Upper lobe of right lung (tissue), 1 donor: ENCODE results near the gene CYFIP1. TPM values are rescaled to one million over a fixed set of nuclear protein-coding genes. Genes with fewer than 3 reads are reported as not detected.
A peak's percentile ranks its signal among the peaks of the same experiment; 100 is the strongest.

Experiments
- ATAC-seq: fragments of 200-7000 bp; cut with Tn5 transposase; one replicate; pipeline ENCODE4 v1.9.1; 2020; ENCODE audit warnings: mild to moderate bottlenecking, moderate library complexity
- DNase-seq: peaks from one replicate; pipeline ENCODE4 v3.0.0-alpha.2; 2020
- H3K27ac ChIP-seq: fragments of 200-600 bp; one replicate; pipeline ENCODE4 v1.8.0; 2022
- H3K27me3 ChIP-seq: fragments of 200-600 bp; one replicate; pipeline ENCODE4 v1.8.0; 2022; ENCODE audit warnings: mild to moderate bottlenecking
- H3K36me3 ChIP-seq: fragments of 200-600 bp; one replicate; pipeline ENCODE4 v1.8.0; 2022
- H3K4me1 ChIP-seq: fragments of 200-600 bp; one replicate; pipeline ENCODE4 v1.8.0; 2022
- H3K4me3 ChIP-seq: fragments of 200-600 bp; one replicate; pipeline ENCODE4 v1.8.0; 2022; ENCODE audit warnings: mild to moderate bottlenecking
- H3K9me3 ChIP-seq: fragments of 200-600 bp; one replicate; pipeline ENCODE4 v1.8.0; 2022
- CTCF ChIP-seq: fragments of 200-600 bp; IDR thresholded peaks from one replicate; pipeline ENCODE4 v1.8.0; 2022; ENCODE audit warnings: antibody characterized with exemption
- intact Hi-C: fragments of 100-400 bp; cut with DNase I; formaldehyde crosslinking; loops from one replicate; pipeline ENCODE4 v1.11.0; 2022
- total RNA-seq: library from RNA; stranded (reverse); fragmentation: NEBNext Ultra II Directional; extraction: Animal tissue kit (Norgen Biotek cat#: 25700); gene quantifications from one replicate; pipeline ENCODE4 v1.2.1, GENCODE V29; 2021
- donor health status: DM: no; HTN: yes; CAD: no; lungs with severe emphysema.

The CYFIP1 gene
- total RNA-seq, 1 donor from 2014 or later, result 139 TPM

DNA sequence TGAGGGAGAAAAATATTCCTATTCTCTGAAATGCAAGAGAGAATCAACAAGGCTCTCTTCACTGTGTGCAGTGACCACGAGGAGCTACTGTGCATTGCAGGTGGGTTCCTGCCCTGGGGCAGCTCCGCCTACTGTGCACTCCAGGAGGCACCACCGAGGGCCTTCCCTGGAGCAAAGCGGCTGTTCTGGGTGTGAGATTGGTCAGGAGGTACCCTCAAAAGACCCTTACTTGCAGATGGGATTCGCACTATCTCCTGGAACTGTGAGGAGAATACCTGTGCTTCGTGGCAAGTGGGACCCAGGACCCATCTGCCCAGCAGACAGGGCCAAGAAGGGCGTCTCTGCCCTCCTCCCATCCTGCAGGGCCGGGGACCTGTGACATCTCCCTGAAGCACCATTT is 68.9 kb downstream of the CYFIP1 start:
- TF ChIP-seq CTCF, result no peak
- H3K9me3 ChIP-seq, result no peaks in the 10 kb centered on the region
- H3K4me3 ChIP-seq, result no peak overlapping the region
- H3K36me3 ChIP-seq, result peaks cover 94% of the 10 kb centered on the region
- no peaks in the 10 kb centered on the region for H3K4me1 ChIP-seq
- no peak overlapping the region for H3K27ac ChIP-seq
- DNase-seq, result no peak
- no peaks in the 10 kb centered on the region for H3K27me3 ChIP-seq
- ATAC-seq, result no peak
- intact Hi-C loops, result loop anchor here (10.0 kb wide), 1 partner anchor 93 kb away; no protein-coding TSS in a partner anchor

DNA sequence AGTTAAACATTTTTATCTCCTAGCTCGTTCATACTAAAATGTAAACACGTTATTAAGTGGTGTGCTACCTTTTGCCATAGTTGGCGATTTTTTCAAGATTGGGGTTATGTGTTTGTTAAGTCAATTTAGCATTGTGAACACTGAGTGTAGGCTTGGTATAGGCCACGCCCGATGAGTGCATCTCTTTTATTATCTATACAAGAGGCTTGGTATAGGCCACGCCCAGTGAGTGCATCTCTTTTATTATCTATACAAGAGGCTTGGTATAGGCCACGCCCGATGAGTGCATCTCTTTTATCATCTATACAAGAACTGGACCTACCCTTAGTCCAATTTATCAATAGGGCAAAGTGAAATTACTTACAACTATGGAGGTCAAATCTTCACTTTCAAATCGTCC is 71.3 kb downstream of the CYFIP1 start:
- Histone ChIP-seq H3K4me1 (no peaks in the 10 kb centered on the region), H3K36me3 (peaks cover 89% of the 10 kb centered on the region), H3K4me3 (no peak overlapping the region), H3K27me3 (no peaks in the 10 kb centered on the region), H3K9me3 (no peaks in the 10 kb centered on the region), H3K27ac (no peak overlapping the region)
- ATAC-seq (no peak), DNase-seq (no peak)
- TF ChIP-seq CTCF, result no peak
- intact Hi-C loops, result no loop called here

- H3K4me1 ChIP-seq, result no peaks in the 10 kb centered on the region
- H3K27ac ChIP-seq, result no peak overlapping the region
- peaks cover 93% of the 10 kb centered on the region for H3K36me3 ChIP-seq
- no peaks in the 10 kb centered on the region for H3K27me3 ChIP-seq
- no peaks in the 10 kb centered on the region for H3K9me3 ChIP-seq
- no peak for DNase-seq
- H3K4me3 ChIP-seq, result no peak overlapping the region
- no peak for TF ChIP-seq CTCF
- no peak for ATAC-seq
- intact Hi-C loops, result no loop called here
Measured at GRCh38 chr15:22907161-22907950, 72.8 kb downstream of the CYFIP1 start.

DNA sequence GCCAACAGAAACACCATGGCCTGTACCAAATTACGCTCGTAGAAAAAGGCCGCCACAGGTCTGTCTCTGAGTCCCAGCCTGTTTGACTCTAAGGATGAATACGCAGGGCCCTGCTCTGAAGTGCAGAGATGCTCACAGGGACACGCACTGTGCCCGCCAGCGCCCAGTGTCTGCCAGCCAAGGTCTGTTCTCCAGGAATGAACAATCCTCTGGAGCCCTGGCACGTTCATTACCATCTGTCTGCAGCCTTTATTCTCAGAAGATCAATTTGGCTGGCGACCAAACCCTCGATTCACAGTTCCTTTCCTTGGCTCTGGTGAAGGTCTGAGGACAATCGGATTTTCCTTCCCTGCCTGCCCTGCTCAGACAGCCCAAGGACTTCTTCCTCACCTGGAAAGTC is 75.4 kb downstream of the CYFIP1 start:
- Histone ChIP-seq H3K36me3 (peaks cover 88% of the 10 kb centered on the region), H3K4me3 (no peak overlapping the region), H3K9me3 (no peaks in the 10 kb centered on the region), H3K4me1 (no peaks in the 10 kb centered on the region), H3K27me3 (no peaks in the 10 kb centered on the region), H3K27ac (no peak overlapping the region)
- TF ChIP-seq CTCF, result no peak
- ATAC-seq, result no peak
- intact Hi-C loops, result no loop called here
- no peak for DNase-seq

GRCh38 chr15:22903961-22904534 is 76.1 kb downstream of the CYFIP1 start:
- H3K36me3 ChIP-seq, result peaks cover 88% of the 10 kb centered on the region
- no peaks in the 10 kb centered on the region for H3K9me3 ChIP-seq
- intact Hi-C loops, result no loop called here
- no peak overlapping the region for H3K27ac ChIP-seq
- TF ChIP-seq CTCF, result no peak
- ATAC-seq (peak; percentile 35), DNase-seq (no peak)
- no peak overlapping the region for H3K4me3 ChIP-seq
- H3K27me3 ChIP-seq, result no peaks in the 10 kb centered on the region
- no peaks in the 10 kb centered on the region for H3K4me1 ChIP-seq
